HG02885 (cell line): Measurements from ENCODE around the gene SKOR2.

Experiments
- ATAC-seq: cut with Tn5 transposase; IDR thresholded peaks from one replicate; pipeline ENCODE4 v1.9.1; 2021; ENCODE audit warnings: mild to moderate bottlenecking; ENCODE audit not compliant: unreplicated experiment, poor library complexity

The SKOR2 gene

GRCh38 chr18:47251289-47252120 is at the start of gene SKOR2:
SKOR2 (minus strand) TSS chr18:47251660; CDS start chr18:47249183, 2,477 bp downstream.
- ATAC-seq: no peak

GRCh38 chr18:47296462-47296861 is 45.0 kb upstream of the SKOR2 start:
- ATAC-seq: no peak

- ATAC-seq: no peak
Observed at GRCh38 chr18:47294801-47295200, 43.3 kb upstream of the SKOR2 start.

- ATAC-seq: no peak
Observed at GRCh38 chr18:47288741-47289140, 37.3 kb upstream of the SKOR2 start.

- ATAC-seq: no peak
Observed at GRCh38 chr18:47287911-47288585, 36.6 kb upstream of the SKOR2 start.

GRCh38 chr18:47286776-47287410 is 35.4 kb upstream of the SKOR2 start:
- no peak for ATAC-seq

- no peak for ATAC-seq
Observed at GRCh38 chr18:47285456-47285855, 34.0 kb upstream of the SKOR2 start.

GRCh38 chr18:47284721-47285395 is 33.4 kb upstream of the SKOR2 start:
- ATAC-seq: no peak

- ATAC-seq: no peak
Observed at GRCh38 chr18:47283476-47283875, 32.0 kb upstream of the SKOR2 start.

- no peak for ATAC-seq
Observed at GRCh38 chr18:47280121-47280520, 28.7 kb upstream of the SKOR2 start.

GRCh38 chr18:47274961-47275360 is 23.5 kb upstream of the SKOR2 start:
- no peak for ATAC-seq

GRCh38 chr18:47265197-47265596 is 13.7 kb upstream of the SKOR2 start:
- no peak for ATAC-seq

GRCh38 chr18:47264308-47264700 is 12.8 kb upstream of the SKOR2 start:
- ATAC-seq: no peak

- no peak for ATAC-seq
Observed at GRCh38 chr18:47263430-47264307, 12.2 kb upstream of the SKOR2 start.

GRCh38 chr18:47263150-47263429 is 11.6 kb upstream of the SKOR2 start:
- ATAC-seq: no peak

- no peak for ATAC-seq
Observed at GRCh38 chr18:47262301-47263149, 11.1 kb upstream of the SKOR2 start.

GRCh38 chr18:47261902-47262300 is 10.4 kb upstream of the SKOR2 start:
- ATAC-seq: no peak

- no peak for ATAC-seq
Observed at GRCh38 chr18:47260924-47261701, 9.7 kb upstream of the SKOR2 start.
